PC-9 (cell line): ENCODE measurements around the gene BMPR1B.

Experiments
- EZH2 ChIP-seq: fragments of 200-600 bp; sonication (generic); IDR thresholded peaks from 2 replicates; pipeline ENCODE4 v1.8.0; 2017; ENCODE audit warnings: antibody characterized with exemption, low read depth
- TF ChIP-seq, protein P1 (sequence below): fragments of 200-600 bp; sonication (generic); conservative IDR thresholded peaks from 2 replicates; pipeline ENCODE4 v1.6.1; 2017; ENCODE audit warnings: mixed run types, antibody characterized with exemption, mild to moderate bottlenecking, moderate library complexity

- no peak for TF ChIP-seq EZH2
- TF ChIP-seq, protein P1, sequence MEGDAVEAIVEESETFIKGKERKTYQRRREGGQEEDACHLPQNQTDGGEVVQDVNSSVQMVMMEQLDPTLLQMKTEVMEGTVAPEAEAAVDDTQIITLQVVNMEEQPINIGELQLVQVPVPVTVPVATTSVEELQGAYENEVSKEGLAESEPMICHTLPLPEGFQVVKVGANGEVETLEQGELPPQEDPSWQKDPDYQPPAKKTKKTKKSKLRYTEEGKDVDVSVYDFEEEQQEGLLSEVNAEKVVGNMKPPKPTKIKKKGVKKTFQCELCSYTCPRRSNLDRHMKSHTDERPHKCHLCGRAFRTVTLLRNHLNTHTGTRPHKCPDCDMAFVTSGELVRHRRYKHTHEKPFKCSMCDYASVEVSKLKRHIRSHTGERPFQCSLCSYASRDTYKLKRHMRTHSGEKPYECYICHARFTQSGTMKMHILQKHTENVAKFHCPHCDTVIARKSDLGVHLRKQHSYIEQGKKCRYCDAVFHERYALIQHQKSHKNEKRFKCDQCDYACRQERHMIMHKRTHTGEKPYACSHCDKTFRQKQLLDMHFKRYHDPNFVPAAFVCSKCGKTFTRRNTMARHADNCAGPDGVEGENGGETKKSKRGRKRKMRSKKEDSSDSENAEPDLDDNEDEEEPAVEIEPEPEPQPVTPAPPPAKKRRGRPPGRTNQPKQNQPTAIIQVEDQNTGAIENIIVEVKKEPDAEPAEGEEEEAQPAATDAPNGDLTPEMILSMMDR, result no peak
Observed at GRCh38 chr4:94957030-94957429, 199.3 kb downstream of the BMPR1B start.
